ENCODE measurements around the gene CDK3. TPM values are rescaled to one million over a fixed set of nuclear protein-coding genes. Genes with fewer than 3 reads are reported as not detected.

The CDK3 gene
- total RNA-seq, 1 donor from 2014 or later: 34.7 TPM

- Mint-ChIP-seq H3K9me3 (no peaks in the 10 kb centered on the region), H3K4me3 (peak overlapping the region; percentile 80), H3K27ac (peak overlapping the region; percentile 100), H3K4me1 (peaks cover 76% of the 10 kb centered on the region), H3K36me3 (peaks cover 13% of the 10 kb centered on the region), H3K27me3 (ENCODE audit: low read depth) (no peaks in the 10 kb centered on the region)
- no peak for DNase-seq (ENCODE audit: low spot score in 2 of 2, unreplicated experiment in 2 of 2)
- TF ChIP-seq CTCF (IDR thresholded peaks at IDR 0.05; ENCODE audit: unreplicated experiment): no peak
Observed at GRCh38 chr17:75979705-75980187, 20.9 kb upstream of the CDK3 start.

GRCh38 chr17:75980188-75981018 is 20.3 kb upstream of the CDK3 start:
- Mint-ChIP-seq H3K36me3 (peaks cover 13% of the 10 kb centered on the region), H3K27ac (peak overlapping the region; percentile 100), H3K9me3 (no peaks in the 10 kb centered on the region), H3K4me3 (peak overlapping the region; percentile 80), H3K4me1 (peaks cover 77% of the 10 kb centered on the region), H3K27me3 (ENCODE audit: low read depth) (no peaks in the 10 kb centered on the region)
- no peak for TF ChIP-seq CTCF (IDR thresholded peaks at IDR 0.05; ENCODE audit: unreplicated experiment)
- no peak for DNase-seq (ENCODE audit: low spot score in 2 of 2, unreplicated experiment in 2 of 2)

- Mint-ChIP-seq H3K36me3 (peaks cover 11% of the 10 kb centered on the region), H3K9me3 (no peaks in the 10 kb centered on the region), H3K27ac (peak overlapping the region; percentile 100), H3K4me3 (peak overlapping the region; percentile 80), H3K27me3 (ENCODE audit: low read depth) (no peaks in the 10 kb centered on the region), H3K4me1 (peaks cover 73% of the 10 kb centered on the region)
- no peak for DNase-seq (ENCODE audit: low spot score in 2 of 2, unreplicated experiment in 2 of 2)
- no peak for TF ChIP-seq CTCF (IDR thresholded peaks at IDR 0.05; ENCODE audit: unreplicated experiment)
Observed at GRCh38 chr17:75981019-75981615, 19.5 kb upstream of the CDK3 start.

- Mint-ChIP-seq H3K4me1 (peaks cover 56% of the 10 kb centered on the region), H3K9me3 (no peaks in the 10 kb centered on the region), H3K27ac (peak overlapping the region; percentile 95), H3K4me3 (peak overlapping the region; percentile 18), H3K27me3 (ENCODE audit: low read depth) (no peaks in the 10 kb centered on the region), H3K36me3 (peaks cover 5% of the 10 kb centered on the region)
- no peak for TF ChIP-seq CTCF (IDR thresholded peaks at IDR 0.05; ENCODE audit: unreplicated experiment)
- DNase-seq (ENCODE audit: low spot score in 2 of 2, unreplicated experiment in 2 of 2): no peak
Observed at GRCh38 chr17:75983501-75984181, 17.0 kb upstream of the CDK3 start.

- no peak for DNase-seq (ENCODE audit: low spot score in 2 of 2, unreplicated experiment in 2 of 2)
- peak overlapping the region; percentile 92 for H3K27ac Mint-ChIP-seq
- no peak for TF ChIP-seq CTCF (IDR thresholded peaks at IDR 0.05; ENCODE audit: unreplicated experiment)
- H3K27me3 Mint-ChIP-seq (ENCODE audit: low read depth): no peaks in the 10 kb centered on the region
- no peaks in the 10 kb centered on the region for H3K9me3 Mint-ChIP-seq
- peaks cover 39% of the 10 kb centered on the region for H3K4me1 Mint-ChIP-seq
- peaks cover 5% of the 10 kb centered on the region for H3K36me3 Mint-ChIP-seq
- H3K4me3 Mint-ChIP-seq: no peak overlapping the region
Observed at GRCh38 chr17:75985986-75986385, 14.7 kb upstream of the CDK3 start.
